Stimulated activated CD8-positive, alpha-beta memory T cell treated with anti-CD3 and anti-CD28 coated beads, Interleukin-7, amount 100 ng/mL, for 48 hours (primary cell): ENCODE measurements around the gene POU3F3.

Source experiments
- DNase-seq, 2 donors: peaks; one replicate each; pipeline ENCODE4 v3.0.0-alpha.2; 2020; ENCODE audit warnings: low read depth in 1 of 2; ENCODE audit errors: extremely low read depth in 1 of 2

The POU3F3 gene

DNA sequence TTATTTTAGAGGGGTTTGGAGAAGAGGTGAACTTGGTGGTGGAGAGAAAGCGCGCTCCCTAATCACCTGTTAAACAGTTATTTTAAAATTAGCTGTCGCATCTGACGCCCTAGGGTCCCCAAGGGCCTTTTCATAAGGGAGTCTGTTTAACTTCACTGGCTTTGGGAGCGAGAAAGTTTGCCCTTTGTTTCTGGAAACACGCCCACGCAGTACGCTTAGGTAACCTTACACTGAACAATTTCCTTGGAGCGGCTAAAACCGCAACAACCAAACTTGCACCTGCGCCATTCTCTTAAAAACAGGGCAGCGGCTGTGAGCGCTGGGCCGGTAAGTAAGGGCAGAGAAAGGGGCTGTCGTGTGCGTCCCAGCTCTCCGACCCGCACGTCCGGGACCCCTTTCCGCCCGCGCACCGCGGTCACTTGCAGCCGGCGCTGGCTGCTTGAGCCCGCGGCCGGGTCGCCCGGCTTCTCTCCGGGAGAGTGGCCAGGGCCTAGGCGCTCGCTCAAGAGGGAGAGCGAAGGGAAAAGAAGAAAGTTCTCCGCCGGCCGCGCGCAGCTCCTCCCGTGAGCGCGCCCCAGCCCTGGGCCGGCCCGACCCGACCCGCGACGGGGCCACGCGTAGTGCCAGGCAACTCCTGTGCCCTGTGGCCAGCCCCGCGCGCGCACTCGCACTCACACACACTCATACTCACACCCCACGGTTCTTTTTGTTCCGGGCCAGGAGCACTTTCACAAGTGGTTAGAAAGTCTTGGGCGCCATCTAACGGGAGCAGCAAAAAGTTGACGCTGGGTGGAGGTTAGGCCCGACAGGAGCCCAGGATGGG lies 19.2 kb downstream of the POU3F3 start:
- DNase-seq = peak in 1 of 2 donors; percentile 19

DNA sequence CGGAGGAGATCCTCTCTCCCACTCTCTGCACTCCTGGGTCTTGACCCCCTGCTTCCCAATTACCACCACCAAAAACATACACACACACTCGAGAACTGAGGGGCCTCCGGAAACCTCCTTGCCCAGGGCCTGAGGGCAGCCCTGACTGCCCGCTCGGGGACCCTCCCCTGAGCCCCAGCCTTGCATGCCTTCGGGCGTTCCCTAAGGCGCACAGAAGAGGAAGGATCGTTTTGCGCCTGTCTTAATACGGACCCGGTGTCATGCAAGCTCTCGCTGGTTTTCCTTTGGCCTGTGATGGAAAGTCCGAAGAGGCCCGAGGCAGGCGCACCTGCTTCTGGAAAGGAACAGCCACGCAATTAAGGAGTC lies 19.8 kb downstream of the POU3F3 start:
- no peak for DNase-seq

DNA sequence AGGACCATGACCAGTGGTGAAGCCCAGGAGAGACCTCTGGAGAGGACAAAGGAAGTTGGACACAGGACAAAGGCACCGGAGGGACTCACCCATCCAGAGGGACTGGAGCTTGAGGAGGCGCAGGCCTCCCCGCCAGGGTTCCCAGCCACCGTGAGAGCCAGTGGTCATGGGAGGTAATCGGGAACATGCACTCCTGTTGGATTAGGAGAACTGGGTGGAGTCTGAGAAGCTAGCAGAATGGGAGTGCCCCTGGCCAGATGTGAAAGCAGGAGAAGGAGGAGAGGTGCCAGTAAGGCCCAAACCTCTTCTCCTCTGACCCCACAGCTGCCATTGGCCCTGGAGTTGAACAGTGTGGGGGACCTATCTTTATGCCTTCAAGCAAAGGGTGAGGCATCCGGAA lies 20.3 kb downstream of the POU3F3 start:
- no peak for DNase-seq

DNA sequence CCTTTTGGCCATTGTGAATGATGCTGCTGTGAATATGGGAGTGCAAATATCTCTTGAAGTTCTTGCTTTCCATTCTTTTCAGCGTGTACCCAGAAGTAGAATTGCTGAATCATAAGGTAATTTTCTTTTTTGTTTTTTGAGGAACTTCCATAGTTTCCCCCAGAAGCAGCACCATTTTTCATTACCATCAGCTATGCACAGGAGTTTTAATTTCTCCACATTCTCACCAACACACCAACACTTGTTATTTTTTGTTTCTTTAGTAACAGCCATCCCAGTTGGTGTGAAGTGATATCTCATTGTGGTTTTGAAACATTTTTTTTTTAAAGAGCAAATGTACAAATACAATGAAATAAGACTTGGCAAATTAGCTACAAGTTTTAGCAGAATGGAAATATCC lies 21.3 kb downstream of the POU3F3 start:
- DNase-seq = no peak

DNA sequence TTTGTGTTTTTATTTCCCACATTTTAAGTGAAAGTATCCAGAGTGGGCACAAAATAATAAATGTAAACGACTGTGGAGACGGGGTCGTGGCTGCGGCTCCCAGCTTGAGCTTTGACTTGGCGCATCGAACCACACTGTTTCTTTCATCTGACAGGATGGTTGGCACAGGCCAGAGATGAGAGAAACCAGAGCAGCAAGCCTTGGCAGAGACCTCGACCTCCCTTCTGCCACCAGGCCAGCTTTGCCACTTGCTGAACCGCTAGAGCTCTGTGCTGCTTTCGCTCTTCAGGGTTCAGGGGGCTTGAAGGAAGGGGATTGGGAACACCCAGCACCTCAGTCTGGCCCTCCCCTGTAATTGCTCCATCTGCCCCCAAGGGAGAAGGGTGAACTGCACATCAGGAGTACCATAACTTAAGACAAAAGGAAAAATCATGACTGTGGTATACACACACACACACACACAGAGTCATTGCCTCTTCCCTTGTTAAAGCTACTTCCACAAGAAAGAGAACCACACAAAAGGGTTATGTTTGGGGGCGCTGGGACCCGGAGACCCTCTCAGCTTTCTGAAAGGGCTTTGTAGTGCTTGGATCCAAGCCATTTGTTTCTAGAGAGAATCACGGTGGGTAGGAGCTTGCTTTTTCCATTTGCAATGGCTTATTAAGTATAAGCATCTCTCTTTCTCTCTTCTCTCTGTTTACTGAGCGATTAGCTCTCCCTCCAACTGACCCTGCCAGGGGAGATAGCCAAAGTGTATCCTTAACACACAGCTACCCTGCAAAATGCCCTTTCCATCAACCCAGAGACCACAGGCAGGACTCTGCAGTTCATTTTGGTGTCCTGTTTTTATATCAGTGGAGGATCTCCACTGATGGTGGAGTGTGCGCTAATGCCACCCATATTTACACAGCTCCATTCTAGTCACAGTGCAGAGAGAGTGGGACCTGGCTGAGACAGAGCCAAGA lies 23.0 kb downstream of the POU3F3 start:
- no peak for DNase-seq

DNA sequence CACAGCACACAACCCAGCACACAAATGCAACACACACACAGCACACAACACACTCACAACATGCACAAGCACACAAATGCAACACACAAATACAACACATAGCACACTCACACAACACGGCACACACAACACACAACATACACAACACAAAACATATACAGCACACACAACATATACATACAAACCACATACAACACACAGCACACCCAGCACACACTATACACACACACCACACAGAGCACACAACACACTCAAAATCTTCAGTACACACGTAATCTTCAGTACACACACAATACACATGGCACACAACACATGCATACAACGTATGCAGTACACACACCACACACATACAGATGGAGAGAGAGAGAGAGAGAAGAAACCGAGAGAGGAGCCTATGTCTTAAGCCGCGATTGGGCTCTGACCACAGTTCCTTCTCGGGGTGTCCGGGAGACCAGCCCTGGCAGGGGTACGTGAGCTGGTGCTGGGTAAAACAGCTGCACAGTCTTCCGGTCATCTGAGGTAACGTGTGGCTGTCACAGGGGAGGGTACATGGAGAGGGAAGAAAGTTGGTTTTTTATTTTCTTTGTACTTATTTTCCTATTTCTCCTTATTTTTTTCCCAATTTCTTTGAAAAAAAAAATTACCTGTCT lies 25.1 kb downstream of the POU3F3 start:
- no peak for DNase-seq

DNA sequence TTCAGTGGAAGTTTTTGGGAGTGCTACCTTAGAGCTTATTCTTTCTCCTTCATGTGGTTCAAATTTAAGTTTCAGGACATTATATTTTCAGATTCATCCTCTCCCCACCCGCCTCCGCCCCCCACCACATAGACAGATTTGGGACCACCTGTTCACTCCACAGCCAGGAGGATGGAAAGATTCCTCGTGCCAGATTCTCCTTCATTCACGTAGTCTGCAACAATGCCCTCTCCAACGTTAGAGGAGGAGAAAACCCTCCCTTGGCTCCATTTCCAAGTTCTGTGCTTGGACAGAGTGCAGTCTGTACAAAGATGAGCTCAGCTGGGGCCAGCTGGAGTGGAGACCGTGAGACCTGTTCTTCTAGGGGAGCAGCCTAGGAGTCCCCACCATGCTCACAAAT lies 26.2 kb downstream of the POU3F3 start:
- DNase-seq = no peak

DNA sequence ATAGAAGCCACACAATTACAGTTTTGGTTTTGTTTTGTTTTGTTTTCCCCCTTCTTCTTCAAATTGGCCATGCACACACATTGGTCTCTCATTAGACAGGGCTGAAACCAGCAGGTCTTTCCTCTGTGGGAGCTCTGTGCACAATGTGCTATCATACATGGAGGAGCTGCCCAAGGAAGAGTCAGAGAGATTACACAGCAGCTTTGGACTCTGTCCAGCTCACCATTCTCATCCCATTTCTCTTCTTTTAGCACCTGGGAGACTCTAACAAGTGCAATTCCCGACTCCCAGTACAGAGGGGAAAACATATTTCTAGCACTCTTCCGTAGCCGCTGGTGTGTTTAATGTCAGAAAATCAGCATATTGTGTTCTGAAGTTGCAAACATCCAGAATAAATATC lies 29.4 kb downstream of the POU3F3 start:
- DNase-seq = no peak

DNA sequence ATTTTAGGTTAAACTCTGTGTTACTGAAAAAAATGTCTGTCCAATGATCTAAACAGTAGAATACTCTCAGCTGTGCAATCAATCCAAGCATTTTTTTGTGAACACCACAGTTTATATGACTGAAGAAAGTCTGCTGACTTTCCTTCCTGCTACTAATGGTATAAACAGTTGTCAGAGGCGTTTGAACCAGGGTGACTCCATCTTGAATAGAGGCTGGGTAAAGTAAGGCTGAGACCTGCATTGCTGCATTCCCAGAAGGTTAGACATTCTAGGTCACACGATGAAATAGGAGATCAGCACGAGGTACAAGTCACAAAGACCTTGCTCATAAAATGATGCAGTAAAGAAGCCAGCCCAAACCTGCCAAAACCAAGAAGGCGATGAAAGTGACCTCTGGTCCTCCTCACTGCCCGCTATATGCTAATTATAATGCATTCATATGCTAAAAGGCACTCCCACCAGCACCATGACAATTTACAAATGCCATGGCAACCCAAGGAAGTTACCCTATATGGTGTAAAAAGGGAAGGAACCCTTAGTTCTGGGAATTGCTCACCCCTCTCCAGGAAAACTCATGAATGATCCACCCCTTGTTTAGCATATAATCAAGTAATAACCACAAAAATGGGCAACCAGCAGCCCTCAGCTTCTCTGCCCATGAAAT lies 31.3 kb downstream of the POU3F3 start:
- DNase-seq = no peak

DNA sequence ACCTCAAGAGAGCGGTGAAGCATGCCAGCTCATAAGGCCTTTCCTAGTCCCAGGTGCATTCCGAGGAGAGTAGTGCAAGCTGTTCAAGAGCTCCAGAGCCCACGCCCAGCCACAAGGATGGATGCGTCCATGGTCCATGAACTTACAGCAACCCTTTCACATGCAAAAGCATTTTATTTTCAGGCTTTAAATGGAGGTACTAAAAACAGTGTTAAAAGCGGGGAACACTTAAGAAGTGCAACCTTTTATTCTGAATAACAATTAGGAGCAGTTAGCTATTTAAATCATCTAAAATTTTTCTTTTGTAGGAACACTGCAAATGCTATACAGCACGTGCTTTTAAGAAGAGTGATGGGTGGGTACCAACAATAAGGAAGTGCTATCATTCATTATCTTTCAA lies 33.8 kb downstream of the POU3F3 start:
- no peak for DNase-seq

DNA sequence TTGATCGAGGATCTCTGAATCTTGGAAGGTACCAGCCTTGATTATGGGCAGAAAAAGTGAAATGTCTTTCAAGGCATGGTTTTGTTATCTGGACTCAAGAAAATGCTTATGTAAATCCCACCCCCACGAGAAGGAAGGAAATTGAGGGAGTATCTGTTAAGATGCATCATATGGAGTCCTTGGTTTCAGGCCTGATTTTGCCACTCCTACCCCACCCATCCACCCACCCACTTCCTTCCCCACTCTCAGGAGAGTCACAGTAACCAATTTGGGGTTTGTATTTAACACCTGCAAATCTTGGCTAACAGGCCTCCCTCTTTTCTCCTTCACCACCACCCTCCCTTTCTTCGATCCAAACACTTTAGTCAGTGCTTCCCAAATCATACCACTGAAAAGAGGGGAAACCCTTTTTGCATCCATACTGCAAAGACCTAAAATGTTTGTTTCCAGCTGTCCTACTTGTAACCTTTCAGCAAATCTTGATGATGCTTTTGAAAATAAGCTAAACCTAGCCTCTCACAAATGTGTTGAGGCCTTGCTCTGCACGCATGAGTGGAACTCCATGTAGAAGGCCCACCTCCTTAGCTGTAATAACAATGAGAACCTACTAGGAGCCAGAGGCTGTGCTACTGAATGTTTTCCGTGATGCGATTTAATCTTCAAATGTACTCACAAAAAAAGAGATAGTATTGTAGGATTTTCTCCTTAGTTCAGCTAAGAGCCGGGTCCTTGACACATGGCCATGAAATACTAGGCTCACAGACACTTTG lies 34.8 kb downstream of the POU3F3 start:
- no peak for DNase-seq

DNA sequence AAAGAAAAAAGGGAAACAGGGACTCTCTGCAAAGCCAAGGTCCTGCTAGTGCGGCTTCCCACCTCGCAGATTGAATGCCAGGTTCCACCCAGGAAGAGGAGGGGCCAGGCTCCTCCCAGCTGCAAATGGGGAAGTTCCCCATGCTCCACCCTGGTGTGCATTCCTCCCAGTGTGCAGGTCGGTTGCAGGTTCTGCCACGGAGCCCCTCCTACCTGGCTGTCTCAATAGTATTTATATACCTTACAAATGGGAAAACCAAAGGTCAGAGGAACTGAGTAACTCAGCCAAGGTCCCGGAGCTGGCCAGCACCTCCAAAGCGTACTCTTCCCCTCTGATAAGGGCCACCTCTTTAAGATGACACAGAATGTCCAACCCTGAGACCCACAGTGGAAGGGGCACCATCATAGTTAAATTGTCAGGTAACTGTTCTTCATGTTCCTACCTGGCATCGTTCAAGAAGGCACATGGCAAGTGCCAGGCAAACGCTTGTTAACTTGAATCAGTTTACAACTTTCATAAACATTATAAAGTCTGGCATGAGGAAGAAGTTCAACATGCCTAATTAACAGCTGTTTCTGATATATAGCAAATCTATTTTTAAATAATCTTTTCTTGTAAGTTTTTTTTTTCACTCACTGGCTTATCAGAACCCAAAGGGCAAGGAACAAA lies 35.5 kb downstream of the POU3F3 start:
- DNase-seq = no peak

DNA sequence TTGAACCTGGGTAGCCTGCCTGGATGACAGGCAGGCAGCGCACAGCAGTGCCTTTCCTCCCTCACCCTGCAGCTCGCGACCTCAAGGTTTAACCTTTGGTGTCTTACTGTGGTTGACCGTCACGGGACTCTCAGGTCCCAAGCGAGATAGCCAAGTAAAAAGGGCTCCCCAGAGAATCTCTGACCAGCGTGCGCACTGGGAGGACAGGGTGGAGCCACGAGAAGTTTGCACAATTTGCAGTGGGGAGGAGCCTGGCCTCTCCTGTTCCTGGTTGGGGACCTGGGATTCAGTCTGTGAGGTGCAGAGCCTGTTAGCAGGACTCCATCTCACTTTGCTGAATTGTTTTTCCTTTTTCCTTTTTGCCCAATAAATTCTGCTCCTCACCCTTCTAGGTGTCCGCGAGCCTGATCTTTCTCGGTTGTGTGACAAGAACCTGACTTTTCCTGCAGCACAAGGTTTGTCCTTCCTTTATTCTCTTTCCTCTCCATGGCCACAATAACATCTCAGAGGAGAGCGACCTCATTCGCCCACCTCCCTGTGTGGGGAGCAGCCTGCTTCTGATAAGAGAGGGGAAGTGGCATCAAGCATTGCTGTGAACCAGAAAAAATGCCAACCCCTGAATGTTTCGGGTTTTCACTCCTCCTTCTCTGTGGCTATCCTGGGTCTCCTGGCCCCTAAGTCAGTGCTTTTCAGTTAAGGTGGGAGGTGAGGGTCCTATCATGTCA lies 36.2 kb downstream of the POU3F3 start:
- DNase-seq = no peak

DNA sequence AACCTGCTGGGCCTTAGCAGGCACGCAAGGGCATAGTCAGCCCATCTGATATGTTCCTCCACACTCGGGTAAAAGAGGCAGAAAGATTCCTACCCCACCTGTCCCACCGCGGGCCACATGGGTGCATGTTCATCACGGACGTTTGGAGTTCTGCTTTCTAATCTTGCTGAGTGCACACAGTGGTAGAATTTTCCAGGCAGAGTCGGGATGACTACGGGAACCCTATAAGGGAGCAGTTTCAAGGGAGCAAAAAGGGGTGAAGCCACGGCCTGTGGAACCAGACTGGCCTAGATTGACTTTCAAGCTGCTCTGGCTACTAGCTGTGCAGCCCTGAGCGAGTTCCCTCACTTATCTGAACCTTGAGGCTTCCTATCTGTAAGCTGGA lies 36.8 kb downstream of the POU3F3 start:
- DNase-seq = no peak

DNA sequence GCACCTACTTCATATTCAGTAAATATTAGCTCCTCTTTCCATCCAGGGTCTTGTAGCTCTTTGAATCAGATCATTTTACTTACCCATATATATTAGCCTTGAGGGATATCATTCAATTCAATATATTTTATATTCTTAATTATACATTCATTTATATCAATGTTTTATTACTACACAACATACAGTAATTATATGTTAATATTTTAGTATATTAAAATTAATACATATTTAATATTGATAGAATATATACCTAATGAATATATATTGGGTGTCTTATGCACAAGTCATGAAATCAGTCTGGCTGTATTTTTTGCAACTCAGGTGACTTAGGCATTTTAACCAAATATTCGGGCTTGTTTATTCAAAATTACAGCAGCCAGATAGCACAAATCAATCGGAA lies 37.2 kb downstream of the POU3F3 start:
- DNase-seq = no peak

DNA sequence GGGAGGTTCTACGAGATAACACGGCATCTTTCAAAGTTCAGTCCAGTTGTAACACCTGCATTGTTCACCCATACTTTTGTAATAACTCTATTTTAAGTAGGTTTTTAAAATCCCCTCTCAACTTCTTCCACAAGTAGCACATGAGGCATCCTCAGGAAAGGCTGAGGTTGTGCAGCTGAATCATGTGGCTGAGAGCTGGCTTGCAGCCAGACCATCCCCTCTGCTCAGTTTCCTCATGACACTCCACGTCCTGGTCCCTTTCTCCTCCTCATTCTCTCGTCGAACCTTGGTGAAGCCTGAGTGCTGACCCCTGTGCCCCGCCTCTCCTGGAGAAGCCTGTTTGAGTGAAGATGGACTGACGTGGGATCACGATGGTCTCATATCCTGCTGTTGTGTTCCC lies 42.5 kb downstream of the POU3F3 start:
- DNase-seq = no peak

DNA sequence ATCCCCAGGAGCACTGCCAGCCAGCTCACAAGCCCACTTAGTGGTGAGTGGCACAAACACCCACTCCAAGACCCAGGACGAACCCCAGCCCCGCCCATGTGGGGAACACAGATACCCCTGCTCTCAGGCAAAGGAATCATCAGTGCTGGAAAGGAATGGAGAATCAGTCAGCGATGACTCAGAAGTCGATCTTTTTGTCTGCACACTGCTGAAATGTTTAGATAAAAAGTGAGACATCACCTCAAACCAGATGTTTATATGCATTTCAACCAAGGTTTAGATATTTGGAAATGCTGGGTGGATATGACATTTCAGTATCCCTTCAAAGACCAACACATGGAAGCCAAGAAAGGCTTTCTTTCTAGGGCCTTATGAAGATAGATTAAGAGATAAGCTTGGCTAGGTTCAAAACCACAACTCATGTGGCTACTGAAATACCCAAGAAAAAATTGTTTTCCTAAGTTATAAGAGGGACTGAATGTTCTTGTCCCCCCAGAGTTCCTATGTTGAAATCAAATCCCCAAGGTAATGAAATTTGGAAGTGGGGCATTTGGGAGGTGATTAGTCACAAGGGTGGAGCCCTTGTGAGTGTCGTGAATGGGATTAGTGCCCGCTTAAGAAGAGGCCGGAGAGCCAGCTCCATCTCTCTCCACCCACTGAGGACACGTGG lies 43.7 kb downstream of the POU3F3 start:
- no peak for DNase-seq

DNA sequence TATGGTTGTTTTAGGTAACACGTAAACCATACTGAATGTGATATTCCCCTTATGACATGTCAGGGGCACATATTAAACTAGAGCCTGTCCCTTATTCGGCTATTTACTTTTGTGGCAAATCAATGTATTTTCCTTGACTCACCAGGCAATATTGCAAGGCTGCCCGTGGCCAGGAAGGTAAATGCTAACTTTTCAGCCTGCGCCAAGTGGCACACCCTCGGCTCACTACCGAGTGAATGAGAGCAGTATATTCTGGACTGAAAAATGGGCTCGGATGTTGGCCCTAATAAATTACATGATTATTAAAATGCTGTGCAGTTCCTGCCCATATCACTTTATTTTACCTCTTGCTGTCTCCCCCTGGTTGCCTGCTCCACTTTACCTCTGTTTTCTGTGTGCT lies 46.7 kb downstream of the POU3F3 start:
- DNase-seq = no peak
